IPS-11a (cell line): ENCODE data around the gene HOXA1.

ENCODE experiments used
- H3K4me3 ChIP-seq: one replicate; pipeline ENCODE4 v1.5.1; 2013; ENCODE audit warnings: low read depth, low read length, control low read depth

The HOXA1 gene

GRCh38 chr7:27095897-27096767 lies at the start of gene HOXA1:
Gene HOXA1, minus strand, starts transcription at chr7:27096000. Its CDS starts 88 bp downstream, at chr7:27095912.
- H3K4me3 ChIP-seq = peak within 1 kb of the TSS; percentile 27

- no peak overlapping the region for H3K4me3 ChIP-seq
These were observed 49.5 kb upstream of the HOXA1 start for GRCh38 chr7:27145165-27145913.

- no peak overlapping the region for H3K4me3 ChIP-seq
These were observed 49.0 kb upstream of the HOXA1 start for GRCh38 chr7:27144781-27145164.

- no peak overlapping the region for H3K4me3 ChIP-seq
These were observed 48.4 kb upstream of the HOXA1 start for GRCh38 chr7:27143950-27144780.

- peak within 1 kb of the TSS; percentile 13 for H3K4me3 ChIP-seq
These were observed 47.5 kb upstream of the HOXA1 start, which contains the start of gene HOXA5 for GRCh38 chr7:27143023-27143949. Gene HOXA5, minus strand, starts transcription at chr7:27143681. Its CDS starts 74 bp downstream, at chr7:27143607.

GRCh38 chr7:27142580-27143022 lies 46.8 kb upstream of the HOXA1 start:
- no peak overlapping the region for H3K4me3 ChIP-seq

GRCh38 chr7:27141923-27142579 lies 46.3 kb upstream of the HOXA1 start:
- no peak overlapping the region for H3K4me3 ChIP-seq

- no peak overlapping the region for H3K4me3 ChIP-seq
These were observed 45.5 kb upstream of the HOXA1 start for GRCh38 chr7:27141137-27141922.

GRCh38 chr7:27140126-27140857 lies 44.5 kb upstream of the HOXA1 start:
- no peak overlapping the region for H3K4me3 ChIP-seq

GRCh38 chr7:27139334-27140125 lies 43.7 kb upstream of the HOXA1 start:
- no peak overlapping the region for H3K4me3 ChIP-seq

- H3K4me3 ChIP-seq = no peak overlapping the region
These were observed 43.2 kb upstream of the HOXA1 start for GRCh38 chr7:27138985-27139333.

- H3K4me3 ChIP-seq = no peak overlapping the region
These were observed 42.7 kb upstream of the HOXA1 start for GRCh38 chr7:27138472-27138871.

GRCh38 chr7:27137640-27138315 lies 42.0 kb upstream of the HOXA1 start:
- H3K4me3 ChIP-seq = no peak overlapping the region

- no peak overlapping the region for H3K4me3 ChIP-seq
These were observed 38.6 kb upstream of the HOXA1 start for GRCh38 chr7:27134392-27134791.

- H3K4me3 ChIP-seq = no peak overlapping the region
These were observed 37.8 kb upstream of the HOXA1 start for GRCh38 chr7:27133409-27134231.

- no peak overlapping the region for H3K4me3 ChIP-seq
These were observed 37.2 kb upstream of the HOXA1 start for GRCh38 chr7:27132978-27133377.
